ENCODE measurements around the gene RBP2.
"Not testable (repeated sequence)": the region's sequence is repeated elsewhere in the genome, so short reads cannot be mapped to it uniquely, and the experiment has no call there.

- TF ChIP-seq POLR2A, CTCF (IDR thresholded peaks at IDR 0.05): not testable (repeated sequence)
Measured at GRCh38 chr3:139412891-139413290, 63.4 kb downstream of the RBP2 start.

Measured in uterus (tissue), 2 donors.